Skin of body (tissue), 2 donors: ENCODE results near the gene RAP1A. TPM values are rescaled to one million over a fixed set of nuclear protein-coding genes. Genes with fewer than 3 reads are reported as not detected.
"Not testable (repeated sequence)": the region's sequence is repeated elsewhere in the genome, so short reads cannot be mapped to it uniquely, and the experiment has no call there.

Experiments used
- DNase-seq: peaks from one replicate; lab custom pipeline; 2025; lab: John Stamatoyannopoulos, UW
- total RNA-seq: library from RNA; depleted of rRNA; stranded (reverse); fragments of >200 nt; gene quantifications from one replicate; pipeline ENCODE4 v1.2.3, GENCODE V29; 2014

Gene RAP1A
- total RNA-seq, 1 donor from 2014 or later, result 21.4 TPM

DNA sequence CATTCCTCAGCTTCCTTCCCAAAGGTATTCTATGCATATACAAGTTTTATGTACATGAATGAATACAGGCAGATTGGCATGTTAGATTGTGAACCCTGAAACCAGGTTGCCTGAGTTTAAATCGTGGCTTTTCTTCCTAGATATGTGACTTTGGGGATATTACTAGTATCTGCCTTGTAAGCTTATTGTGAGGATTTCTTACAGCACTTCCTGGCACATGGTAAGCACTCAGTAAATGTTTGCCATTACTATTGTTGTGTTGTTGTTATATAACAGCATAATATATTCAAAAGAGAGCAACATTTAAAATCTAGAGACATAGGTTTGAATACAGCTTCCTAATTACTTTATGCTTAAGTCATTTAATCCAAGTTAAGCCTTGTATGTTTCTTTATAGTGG is 45.1 kb downstream of the RAP1A start:
- DNase-seq, result no peak

DNA sequence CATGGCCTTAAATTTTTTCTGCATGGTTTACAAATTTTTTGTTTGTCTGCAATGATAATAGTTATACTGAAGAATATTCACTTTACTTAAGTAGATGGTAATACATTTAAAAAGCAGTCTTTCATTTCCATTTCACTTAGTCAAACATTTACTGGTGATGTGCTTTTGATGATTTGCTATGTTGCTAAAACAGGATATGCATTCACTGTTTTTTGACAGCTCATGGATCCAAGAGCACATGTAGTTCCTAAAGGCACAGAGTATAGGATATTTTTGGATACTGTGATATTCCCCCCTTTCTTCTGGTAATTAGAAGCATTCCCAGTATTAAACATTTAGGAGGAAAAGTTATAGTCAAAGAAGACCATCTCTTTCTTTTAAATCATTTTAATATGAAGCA is 45.9 kb downstream of the RAP1A start:
- no peak for DNase-seq

DNA sequence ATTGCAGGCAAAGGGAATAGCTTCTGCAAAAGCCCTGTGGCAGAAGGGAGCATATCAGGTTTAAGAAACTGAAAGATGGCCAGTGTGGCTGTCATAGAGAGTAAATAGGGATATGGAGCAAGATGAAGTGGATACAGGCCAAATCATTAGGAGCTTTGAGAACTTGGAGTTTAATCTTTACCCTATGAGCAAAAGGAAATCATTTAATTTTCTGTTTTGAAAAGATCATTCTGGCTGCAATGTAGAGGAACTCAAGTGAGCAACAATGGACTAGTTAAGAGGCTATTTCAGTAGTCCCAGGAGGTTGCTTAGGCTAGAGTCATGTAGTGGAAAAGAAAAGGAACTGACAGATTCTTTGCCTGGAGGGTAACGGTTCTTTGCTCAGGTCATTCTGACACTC is 47.2 kb downstream of the RAP1A start:
- DNase-seq, result no peak

DNA sequence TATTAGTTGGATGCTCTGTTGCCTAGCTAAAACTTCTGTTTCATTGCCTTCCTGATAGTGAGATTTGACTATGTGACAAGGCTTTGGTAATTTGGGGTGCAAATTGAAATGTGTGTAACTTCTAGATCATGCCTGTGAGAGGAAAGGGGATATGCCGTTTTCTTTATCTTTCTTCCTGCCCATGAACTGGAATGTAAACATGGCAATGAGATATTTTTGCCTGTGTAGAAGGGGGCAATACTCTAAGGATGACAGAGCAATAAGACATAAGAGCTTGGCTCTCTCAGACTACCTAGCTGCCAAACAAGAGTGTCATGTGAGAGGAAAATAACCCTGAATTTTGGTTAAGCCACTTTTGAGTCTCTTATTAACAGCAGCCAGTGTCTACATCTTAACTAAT is 49.7 kb downstream of the RAP1A start:
- no peak for DNase-seq

DNA sequence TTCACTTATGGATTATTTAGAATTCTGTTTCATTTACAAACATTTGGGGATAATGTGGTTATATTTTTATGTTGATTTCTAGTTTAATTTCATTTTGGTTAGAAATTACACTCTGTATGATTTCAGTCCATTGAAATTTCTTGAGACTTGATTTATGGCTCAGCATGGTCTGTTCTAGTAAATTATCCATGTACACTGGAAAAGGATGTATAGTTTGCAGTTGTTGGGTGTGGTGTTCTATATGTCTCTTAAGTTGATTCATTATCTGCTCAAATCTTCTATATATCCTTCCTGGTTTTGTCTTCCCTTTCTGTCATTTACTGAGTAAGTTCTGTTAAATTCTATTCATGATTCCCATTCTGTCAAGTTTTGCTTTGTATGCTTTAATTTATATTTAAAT is 52.3 kb downstream of the RAP1A start:
- DNase-seq, result no peak

GRCh38 chr1:111672331-111672730 is 52.7 kb downstream of the RAP1A start:
- peak; percentile 57 for DNase-seq

DNA sequence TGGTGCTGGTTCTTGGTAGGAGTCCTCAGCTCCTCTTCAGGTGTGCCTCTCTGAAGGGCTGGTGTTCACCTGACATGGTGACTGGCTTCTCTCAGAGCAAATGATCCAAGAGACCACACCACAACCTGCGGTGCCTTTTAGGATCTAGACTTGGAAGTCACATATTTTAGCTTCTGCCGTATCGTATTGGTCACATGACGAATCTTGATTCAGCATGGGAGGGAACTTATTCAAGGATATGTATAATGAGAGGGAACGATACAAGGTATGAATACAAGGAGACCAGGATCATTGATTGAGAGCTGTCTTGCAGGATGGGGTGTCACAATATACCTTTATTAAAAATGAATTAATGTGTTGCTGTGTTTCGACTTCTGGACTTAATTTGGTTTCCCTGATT is 58.0 kb downstream of the RAP1A start:
- no peak for DNase-seq

GRCh38 chr1:111679541-111679940 is 60.0 kb downstream of the RAP1A start:
- DNase-seq, result no peak

GRCh38 chr1:111680212-111680800 is 60.7 kb downstream of the RAP1A start:
- not testable (repeated sequence) for DNase-seq

GRCh38 chr1:111685293-111686153 is 65.9 kb downstream of the RAP1A start:
- DNase-seq, result not testable (repeated sequence)

- peak; percentile 31 for DNase-seq
Measured at GRCh38 chr1:111690306-111690617, 70.7 kb downstream of the RAP1A start.

DNA sequence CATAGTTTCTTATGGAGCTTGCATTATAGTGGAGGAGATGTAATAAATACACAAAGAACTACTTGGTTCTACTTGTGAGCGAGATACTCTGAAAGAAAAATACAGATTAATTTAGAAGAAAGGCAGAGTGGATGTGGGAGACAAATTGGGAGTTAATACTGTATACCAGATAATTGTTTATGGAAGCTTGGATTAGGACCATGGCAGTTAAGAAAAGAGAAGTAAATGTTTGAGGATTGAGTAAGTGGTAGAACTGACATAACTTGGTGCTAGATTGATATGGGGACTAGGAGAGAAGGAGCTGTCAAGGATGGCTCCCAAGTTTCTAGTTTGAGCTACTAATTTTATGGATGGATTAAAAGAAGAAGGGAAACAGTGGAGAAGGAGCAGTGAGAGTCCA is 72.3 kb downstream of the RAP1A start:
- no peak for DNase-seq

DNA sequence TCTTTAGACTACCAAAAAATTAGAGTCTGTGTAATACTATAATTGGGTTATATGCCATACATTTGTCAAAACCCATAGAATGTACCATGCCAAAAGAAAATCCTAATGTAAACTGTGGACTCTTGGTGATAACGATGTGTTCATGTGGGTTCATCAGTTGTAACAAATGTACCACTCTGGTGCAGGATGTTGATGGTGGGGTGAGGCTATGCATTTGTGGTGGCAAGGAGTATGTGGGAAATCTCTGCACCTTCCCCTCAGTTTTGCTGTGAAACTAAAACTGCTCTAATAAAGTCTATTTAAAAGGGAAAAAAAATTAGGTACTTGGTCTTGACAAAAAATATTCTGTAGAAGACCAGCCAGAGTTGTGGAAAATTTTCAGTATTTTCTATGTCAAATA is 76.2 kb downstream of the RAP1A start:
- no peak for DNase-seq

DNA sequence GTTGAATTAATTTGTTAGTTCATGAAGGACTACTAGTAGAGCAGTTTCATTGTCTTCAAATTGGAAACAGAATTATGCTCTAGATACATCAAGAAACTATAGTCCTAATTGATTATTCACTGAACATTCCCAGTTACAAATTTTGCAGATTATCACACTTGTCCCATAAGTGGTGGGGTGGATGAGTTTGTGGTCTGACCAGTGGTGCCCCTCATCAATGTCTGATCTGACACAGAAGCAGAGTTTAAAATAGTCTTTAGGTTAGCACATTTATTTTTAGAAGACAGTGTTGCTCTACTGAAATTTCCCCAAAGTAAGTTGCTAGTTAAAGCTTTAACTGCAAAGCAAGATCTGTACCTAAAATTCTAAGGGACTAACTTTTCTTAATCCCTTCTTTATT is 76.7 kb downstream of the RAP1A start:
- no peak for DNase-seq

- DNase-seq, result no peak
Measured at GRCh38 chr1:111699268-111699667, 79.7 kb downstream of the RAP1A start.

- DNase-seq, result no peak
Measured at GRCh38 chr1:111702504-111703050, 83.0 kb downstream of the RAP1A start.

GRCh38 chr1:111704240-111704639 is 84.7 kb downstream of the RAP1A start:
- no peak for DNase-seq

DNA sequence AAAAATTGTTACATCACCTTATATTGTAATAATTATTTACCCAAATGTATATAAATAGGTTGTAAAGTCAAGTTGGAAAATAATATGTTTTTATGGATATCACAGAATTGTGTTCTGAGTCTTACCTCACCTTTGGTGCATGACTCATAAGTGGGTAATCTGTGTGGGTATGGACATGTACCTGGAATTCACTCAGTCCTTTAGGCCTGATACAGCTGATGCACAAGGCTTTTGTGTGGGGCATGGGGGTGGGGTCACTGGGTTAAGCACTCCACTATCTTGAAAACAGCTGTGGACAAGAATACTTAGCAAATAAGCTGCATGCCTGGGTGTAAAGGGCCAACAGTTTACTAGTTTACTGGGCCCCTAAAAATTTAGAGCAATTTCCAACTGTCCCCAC is 85.2 kb downstream of the RAP1A start:
- no peak for DNase-seq

DNA sequence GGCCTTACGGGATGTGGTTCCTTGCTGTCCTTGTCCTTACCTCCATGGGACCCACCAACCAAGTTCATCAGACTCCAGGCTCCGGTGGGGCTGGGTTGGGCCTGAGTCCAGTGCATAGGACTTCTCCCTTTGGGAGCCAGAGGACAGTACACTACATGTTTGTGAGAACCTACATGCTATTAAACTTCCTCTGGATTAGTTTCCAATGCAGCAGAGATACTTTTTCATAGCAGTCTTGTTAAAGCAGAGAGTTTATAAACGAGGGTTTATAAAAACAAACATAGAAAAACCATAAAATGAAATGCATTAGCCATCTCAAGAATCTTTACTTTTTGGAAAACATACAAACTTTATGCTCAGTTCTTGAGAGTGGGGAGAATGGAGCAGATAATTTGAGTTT is 86.3 kb downstream of the RAP1A start:
- no peak for DNase-seq

DNA sequence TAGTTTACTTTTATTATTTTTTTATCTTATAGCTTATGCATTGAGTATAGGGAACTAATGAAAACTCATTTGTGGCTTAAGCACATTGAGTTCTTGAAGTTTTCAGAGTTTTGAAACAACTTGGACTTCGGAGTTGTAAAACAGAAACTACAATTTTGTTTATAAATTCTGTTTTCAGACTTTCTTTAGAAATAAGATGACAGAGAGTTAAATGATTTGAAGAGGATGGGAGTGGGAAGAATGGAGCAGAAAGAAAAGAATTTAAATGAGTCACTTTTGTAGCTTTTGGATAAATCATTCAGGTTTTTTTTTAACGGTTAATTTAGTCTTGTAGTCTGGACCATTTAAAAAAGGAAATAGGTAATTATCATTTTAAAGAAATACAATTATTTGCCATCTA is 87.3 kb downstream of the RAP1A start:
- DNase-seq, result no peak

DNA sequence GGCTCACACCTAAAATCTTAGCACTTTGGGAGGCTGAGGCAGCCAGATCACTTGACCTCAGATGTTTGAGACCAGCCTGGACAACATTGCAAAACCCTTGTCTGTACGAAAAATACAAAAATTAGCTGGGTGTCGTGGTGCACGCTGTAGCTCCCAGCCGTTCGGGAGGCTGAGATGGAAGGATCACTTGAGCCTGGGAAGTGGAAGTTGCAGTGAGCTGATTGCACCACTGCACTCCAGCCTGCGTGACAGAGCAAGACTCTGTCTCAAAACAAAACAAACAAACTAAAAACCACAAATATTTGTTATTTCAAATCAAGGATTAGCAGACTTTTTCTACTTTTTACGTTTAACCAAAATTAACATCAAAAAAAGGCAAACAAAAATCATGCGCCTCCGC is 88.3 kb downstream of the RAP1A start:
- no peak for DNase-seq

GRCh38 chr1:111709986-111710385 is 90.4 kb downstream of the RAP1A start:
- DNase-seq, result no peak

DNA sequence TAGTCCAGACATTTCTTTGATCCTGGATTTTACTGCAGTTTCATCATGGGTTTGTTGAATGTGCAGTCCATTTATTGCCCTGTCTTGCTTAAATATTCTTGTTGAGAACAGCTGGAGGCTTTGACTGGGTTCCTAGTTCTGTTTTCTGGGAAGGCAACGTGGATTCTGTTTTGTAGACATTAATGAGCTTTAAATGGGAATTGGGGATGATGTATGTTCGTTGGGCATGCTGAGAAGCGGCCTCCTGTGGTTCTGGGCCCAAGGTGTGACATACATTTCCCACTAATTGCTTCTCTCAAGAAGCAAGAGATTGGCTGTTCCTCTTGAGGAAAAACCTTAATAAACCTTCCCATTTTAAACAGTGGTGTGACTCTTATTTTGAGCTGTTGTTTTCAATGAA is 96.7 kb downstream of the RAP1A start:
- DNase-seq, result no peak
